ENCODE measurements around the gene OSBP2.
"Not testable (repeated sequence)": the region's sequence is repeated elsewhere in the genome, so short reads cannot be mapped to it uniquely, and the experiment has no call there.

Gene OSBP2

DNA sequence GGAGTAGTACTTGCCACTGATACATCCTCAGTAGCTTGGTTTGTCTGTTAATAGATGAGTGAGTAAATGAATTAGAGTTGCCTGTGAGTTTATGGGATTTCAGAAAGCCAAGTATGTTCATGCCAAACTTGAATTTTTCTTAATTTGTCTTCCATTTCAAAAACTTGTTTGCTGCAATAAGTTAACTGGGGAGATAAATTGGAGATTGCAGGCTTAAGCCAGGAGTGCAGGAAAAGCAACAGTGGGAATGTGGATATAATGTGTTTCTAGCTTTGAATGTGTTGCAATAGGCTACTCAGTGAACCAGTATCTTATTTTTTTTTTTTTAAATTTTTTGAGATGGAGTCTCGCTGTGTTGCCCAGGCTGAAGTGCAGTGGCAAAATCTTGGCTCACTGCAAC, 8.2 kb downstream of the OSBP2 start:
- TF ChIP-seq CTCF (IDR thresholded peaks at IDR 0.05; ENCODE audit: control insufficient read depth, extremely low read depth, insufficient read depth): no peak
- H3K4me3 ChIP-seq (ENCODE audit: low read depth, low read length): no peak overlapping the region
- no peak for DNase-seq (ENCODE audit: low read depth)

- no peak overlapping the region for H3K4me3 ChIP-seq (ENCODE audit: low read depth, low read length)
- no peak for DNase-seq (ENCODE audit: low read depth)
- no peak for TF ChIP-seq CTCF (IDR thresholded peaks at IDR 0.05; ENCODE audit: control insufficient read depth, extremely low read depth, insufficient read depth)
Measured at GRCh38 chr22:30704978-30705377, 10.3 kb downstream of the OSBP2 start.

- H3K4me3 ChIP-seq (ENCODE audit: low read depth, low read length): no peak overlapping the region
- DNase-seq (ENCODE audit: low read depth): no peak
- TF ChIP-seq CTCF (IDR thresholded peaks at IDR 0.05; ENCODE audit: control insufficient read depth, extremely low read depth, insufficient read depth): no peak
Measured at GRCh38 chr22:30705710-30706651, 11.3 kb downstream of the OSBP2 start.

DNA sequence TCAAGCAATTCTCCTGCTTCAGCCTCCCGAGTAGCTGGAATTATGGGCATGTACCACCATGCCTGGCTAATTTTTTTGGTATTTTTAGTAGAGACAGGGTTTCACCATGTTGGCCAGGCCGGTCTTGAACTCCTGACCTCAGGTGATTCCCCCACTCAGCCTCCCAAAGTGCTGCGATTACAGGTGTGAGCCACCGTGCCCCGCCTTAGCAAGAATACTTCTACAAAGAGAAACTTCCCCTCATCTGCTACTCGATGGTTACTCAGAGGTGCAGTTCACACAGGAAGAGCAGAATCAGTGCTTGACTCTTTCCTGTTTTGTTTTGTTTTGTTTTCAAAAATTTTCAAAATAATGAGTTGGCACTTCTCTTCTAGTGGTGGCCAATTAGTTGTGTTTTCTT, 15.3 kb downstream of the OSBP2 start:
- H3K4me3 ChIP-seq (ENCODE audit: low read depth, low read length); DNase-seq (ENCODE audit: low read depth): not testable (repeated sequence)

DNA sequence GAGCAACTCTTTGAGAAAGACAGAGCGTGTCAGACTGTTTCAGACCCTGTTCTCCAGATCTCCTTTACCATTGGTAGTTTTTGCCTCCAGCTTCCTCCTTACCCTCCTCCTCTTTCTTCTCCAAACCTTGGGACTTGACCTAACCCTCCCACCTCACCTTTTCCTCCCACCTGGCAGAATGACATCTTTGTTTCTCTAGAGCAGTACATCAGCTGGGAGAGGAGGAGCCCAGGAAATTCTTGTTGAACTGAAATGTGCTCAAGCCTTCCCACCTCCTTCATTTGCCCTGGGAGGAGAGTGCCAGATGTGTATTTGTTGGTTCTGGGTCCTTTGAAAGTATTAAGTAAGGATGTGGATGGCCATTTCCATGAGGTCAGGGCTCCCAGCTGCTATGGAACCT, 17.4 kb downstream of the OSBP2 start:
- TF ChIP-seq CTCF (IDR thresholded peaks at IDR 0.05; ENCODE audit: control insufficient read depth, extremely low read depth, insufficient read depth): no peak
- no peak overlapping the region for H3K4me3 ChIP-seq (ENCODE audit: low read depth, low read length)
- no peak for DNase-seq (ENCODE audit: low read depth)

DNA sequence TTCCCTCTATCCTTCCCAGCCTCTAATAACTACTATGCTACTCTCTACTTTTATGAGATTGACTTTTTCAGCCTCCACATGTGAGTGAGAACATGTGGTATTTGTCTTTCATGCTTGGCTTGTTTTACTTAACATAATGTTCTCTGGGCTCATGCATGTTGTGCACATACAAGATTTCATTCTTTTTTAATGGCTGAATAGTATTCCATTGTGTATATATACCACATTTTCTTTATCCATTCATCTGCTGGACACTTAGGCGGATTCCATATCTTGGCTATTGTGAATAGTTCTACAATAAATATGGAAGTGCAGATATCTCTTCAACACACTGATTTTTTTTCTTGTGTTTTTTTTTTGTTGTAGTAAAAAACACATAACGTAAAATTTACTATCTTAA, 19.4 kb downstream of the OSBP2 start:
- no peak for TF ChIP-seq CTCF (IDR thresholded peaks at IDR 0.05; ENCODE audit: control insufficient read depth, extremely low read depth, insufficient read depth)
- no peak for DNase-seq (ENCODE audit: low read depth)
- no peak overlapping the region for H3K4me3 ChIP-seq (ENCODE audit: low read depth, low read length)

GRCh38 chr22:30717331-30717921, 22.8 kb downstream of the OSBP2 start:
- no peak for DNase-seq (ENCODE audit: low read depth)
- no peak for TF ChIP-seq CTCF (IDR thresholded peaks at IDR 0.05; ENCODE audit: control insufficient read depth, extremely low read depth, insufficient read depth)
- H3K4me3 ChIP-seq (ENCODE audit: low read depth, low read length): no peak overlapping the region
